Activated T-cell treated with anti-CD3 and anti-CD28 coated beads, Interleukin-2, amount 50 U/mL, for 24 hours (primary cell): Measurements from ENCODE around the gene MYOM1.
"Not testable (repeated sequence)": the region's sequence is repeated elsewhere in the genome, so short reads cannot be mapped to it uniquely, and the experiment has no call there.

Source experiments
- DNase-seq: peaks from one replicate; pipeline ENCODE4 v3.0.0-alpha.2; 2020
- H3K27ac Mint-ChIP-seq: 2 replicates; pipeline ENCODE4 v1.8.0; 2020; ENCODE audit warnings: mild to moderate bottlenecking, mixed read lengths
- H3K27me3 Mint-ChIP-seq: 2 replicates; pipeline ENCODE4 v1.8.0; 2020; ENCODE audit warnings: mixed read lengths
- H3K36me3 Mint-ChIP-seq: 2 replicates; pipeline ENCODE4 v1.8.0; 2020; ENCODE audit warnings: low read depth, mixed read lengths
- H3K4me1 Mint-ChIP-seq: 2 replicates; pipeline ENCODE4 v1.8.0; 2020; ENCODE audit warnings: low read depth, mixed read lengths
- H3K4me3 Mint-ChIP-seq: 2 replicates; pipeline ENCODE4 v1.8.0; 2020; ENCODE audit warnings: mild to moderate bottlenecking, moderate library complexity, mixed read lengths
- H3K9me3 Mint-ChIP-seq: 2 replicates; pipeline ENCODE4 v1.8.0; 2020; ENCODE audit warnings: mixed read lengths

MYOM1 gene

DNA sequence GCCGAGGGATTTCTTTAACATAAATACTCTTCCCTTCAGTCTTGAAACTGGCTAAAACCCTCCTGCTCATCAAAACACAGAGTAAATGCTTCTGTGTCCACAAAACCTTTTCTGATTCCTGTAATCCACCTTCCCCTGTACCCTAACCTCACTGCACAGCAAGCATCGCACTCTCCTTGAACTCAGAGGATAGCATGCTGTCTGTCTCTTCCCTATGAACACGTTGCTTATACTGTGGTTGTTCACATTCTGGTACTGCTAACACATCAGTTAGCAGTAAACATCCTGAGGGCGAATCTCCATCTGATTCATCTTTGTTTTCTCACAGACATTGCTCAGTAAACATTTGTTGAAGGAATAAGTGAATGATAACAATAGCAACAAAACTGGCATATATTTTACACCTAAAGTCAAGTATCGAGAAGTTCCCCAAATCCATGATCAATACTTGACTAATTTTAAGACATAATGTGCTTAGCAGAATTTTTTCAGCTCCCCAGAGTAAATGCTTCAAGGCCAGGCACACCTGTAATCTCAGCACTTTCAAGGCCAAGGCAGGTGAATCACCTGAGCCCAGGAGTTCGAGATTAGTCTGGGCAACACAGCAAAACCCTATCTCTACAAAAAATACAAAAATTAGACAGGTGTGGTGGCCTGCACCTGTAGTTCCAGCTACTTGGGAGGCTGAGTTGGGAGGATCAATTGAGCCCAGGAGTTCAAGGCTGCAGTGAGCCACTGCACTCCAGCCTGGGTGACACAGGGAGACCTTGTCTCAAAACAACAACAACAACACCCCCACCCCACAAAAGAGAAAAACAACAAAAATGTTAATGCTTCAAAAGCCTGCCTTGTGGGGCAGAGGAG is 161.2 kb downstream of the MYOM1 start:
- H3K36me3 Mint-ChIP-seq = no peaks in the 10 kb centered on the region
- peak overlapping the region; percentile 75 for H3K27ac Mint-ChIP-seq
- H3K4me1 Mint-ChIP-seq = peaks cover 68% of the 10 kb centered on the region
- no peaks in the 10 kb centered on the region for H3K27me3 Mint-ChIP-seq
- H3K9me3 Mint-ChIP-seq = peaks cover 5% of the 10 kb centered on the region
- H3K4me3 Mint-ChIP-seq = no peak overlapping the region
- DNase-seq = no peak

DNA sequence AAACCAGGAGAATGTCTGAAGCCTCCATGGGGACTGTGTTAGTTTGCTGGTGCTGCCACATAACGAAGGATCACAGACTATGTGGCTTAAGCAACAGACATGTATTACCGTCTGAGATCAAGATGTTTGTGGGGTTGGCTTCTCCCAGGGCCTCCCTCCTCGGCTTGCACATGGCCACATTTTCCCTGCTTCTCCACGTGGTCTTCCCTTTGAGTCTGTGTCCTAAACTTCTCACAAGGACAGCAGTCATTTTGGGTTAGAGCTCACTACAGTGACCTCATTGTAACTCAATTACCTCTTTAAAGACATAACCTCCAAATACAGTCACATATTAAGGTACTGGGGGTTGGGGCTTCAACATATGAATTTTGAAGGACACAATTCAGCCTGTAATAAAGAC is 162.2 kb downstream of the MYOM1 start:
- no peaks in the 10 kb centered on the region for H3K36me3 Mint-ChIP-seq
- peaks cover 62% of the 10 kb centered on the region for H3K4me1 Mint-ChIP-seq
- H3K4me3 Mint-ChIP-seq = no peak overlapping the region
- H3K9me3 Mint-ChIP-seq = peaks cover 9% of the 10 kb centered on the region
- H3K27ac Mint-ChIP-seq = no peak overlapping the region
- DNase-seq = no peak
- no peaks in the 10 kb centered on the region for H3K27me3 Mint-ChIP-seq

DNA sequence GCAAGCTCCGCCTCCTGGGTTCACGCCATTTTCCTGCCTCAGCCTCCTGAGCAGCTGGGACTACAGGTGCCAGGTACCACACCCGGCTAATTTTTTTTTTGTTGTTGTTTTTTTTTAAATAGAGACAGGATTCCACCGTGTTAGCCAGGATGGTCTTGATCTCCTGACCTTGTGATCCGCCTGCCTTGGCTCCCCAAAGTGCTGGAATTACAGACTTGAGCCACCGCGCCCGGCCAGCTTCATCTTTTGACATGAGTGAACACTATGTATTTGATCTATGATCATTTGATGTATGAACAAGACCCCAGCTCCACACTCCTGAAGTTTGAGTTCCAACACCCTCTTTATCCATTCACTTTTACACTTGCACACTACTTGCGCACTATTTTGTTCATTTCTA is 163.5 kb downstream of the MYOM1 start:
- H3K36me3 Mint-ChIP-seq = no peaks in the 10 kb centered on the region
- H3K27ac Mint-ChIP-seq = no peak overlapping the region
- no peak for DNase-seq
- H3K9me3 Mint-ChIP-seq = peaks cover 6% of the 10 kb centered on the region
- H3K4me3 Mint-ChIP-seq = no peak overlapping the region
- no peaks in the 10 kb centered on the region for H3K27me3 Mint-ChIP-seq
- H3K4me1 Mint-ChIP-seq = peaks cover 58% of the 10 kb centered on the region

DNA sequence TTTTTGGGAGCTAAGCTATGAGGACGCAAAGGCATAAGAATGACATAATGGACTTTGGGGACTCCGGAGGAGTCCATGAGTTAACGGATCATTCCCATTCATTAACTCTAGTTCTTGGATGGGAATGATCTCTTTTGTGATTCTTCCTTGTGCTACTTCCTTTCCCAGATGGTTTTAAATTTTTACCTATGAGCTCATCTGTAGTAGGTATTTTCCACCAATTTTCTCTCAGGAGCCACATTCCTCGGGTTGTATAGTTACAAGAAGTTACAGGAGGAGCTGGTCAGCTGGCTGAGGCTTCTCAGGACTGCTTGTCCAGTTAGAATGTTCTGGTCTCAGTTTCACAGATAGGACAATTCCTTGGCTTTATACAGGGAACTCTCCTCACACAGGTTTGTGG is 164.0 kb downstream of the MYOM1 start:
- Mint-ChIP-seq H3K27me3 (no peaks in the 10 kb centered on the region), H3K36me3 (no peaks in the 10 kb centered on the region), H3K4me1 (peaks cover 53% of the 10 kb centered on the region), H3K9me3 (peaks cover 6% of the 10 kb centered on the region), H3K4me3 (no peak overlapping the region), H3K27ac (no peak overlapping the region)
- no peak for DNase-seq

DNA sequence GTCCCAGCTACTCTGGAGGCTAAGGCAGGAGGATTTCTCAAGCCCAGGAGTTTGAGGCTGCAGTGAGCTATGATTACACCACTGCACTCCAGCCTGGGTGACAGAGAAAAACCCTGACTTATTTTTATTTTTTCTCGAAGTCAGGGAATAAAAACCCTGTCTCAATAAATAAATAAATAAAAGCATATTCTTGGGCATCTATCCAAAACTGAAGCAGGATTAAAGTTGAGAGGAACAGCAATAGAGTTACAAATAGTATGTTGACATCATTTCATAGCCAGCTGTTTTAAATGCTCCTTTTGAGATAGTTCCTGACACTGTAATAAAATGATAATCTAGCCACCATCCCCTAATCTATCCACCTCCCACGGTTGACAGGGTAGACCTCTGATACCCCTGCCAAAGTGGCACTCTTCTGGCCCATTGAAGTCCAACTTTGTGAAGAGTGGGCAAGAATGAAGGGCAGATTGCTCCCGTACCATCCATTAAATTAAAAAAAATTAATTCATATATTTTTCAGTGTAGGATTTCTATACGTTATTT is 164.5 kb downstream of the MYOM1 start:
- peaks cover 48% of the 10 kb centered on the region for H3K4me1 Mint-ChIP-seq
- no peaks in the 10 kb centered on the region for H3K36me3 Mint-ChIP-seq
- H3K9me3 Mint-ChIP-seq = peaks cover 6% of the 10 kb centered on the region
- H3K27ac Mint-ChIP-seq = no peak overlapping the region
- DNase-seq = no peak
- no peak overlapping the region for H3K4me3 Mint-ChIP-seq
- H3K27me3 Mint-ChIP-seq = no peaks in the 10 kb centered on the region

DNA sequence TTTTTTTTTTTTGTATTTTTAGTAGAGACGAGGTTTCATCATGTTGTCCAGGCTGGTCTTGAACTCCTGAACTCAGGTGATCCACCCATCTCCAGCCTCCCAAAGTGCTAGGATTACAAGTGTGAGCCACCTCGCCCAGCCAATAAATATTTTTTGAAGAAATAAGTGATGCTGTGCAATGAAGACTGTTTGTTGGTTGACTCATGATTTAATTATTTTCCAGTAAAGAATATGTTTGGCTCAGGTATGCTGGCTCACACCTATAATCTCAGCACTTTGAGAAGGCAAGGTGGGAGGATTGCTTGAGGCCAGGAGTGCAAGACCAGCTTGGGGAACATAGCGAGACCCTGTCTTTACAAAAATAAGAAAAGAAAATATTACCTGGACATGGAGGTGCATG is 165.0 kb downstream of the MYOM1 start:
- Mint-ChIP-seq H3K27ac (no peak overlapping the region), H3K9me3 (peaks cover 6% of the 10 kb centered on the region), H3K27me3 (no peaks in the 10 kb centered on the region), H3K4me1 (peaks cover 45% of the 10 kb centered on the region), H3K4me3 (no peak overlapping the region), H3K36me3 (no peaks in the 10 kb centered on the region)
- no peak for DNase-seq

DNA sequence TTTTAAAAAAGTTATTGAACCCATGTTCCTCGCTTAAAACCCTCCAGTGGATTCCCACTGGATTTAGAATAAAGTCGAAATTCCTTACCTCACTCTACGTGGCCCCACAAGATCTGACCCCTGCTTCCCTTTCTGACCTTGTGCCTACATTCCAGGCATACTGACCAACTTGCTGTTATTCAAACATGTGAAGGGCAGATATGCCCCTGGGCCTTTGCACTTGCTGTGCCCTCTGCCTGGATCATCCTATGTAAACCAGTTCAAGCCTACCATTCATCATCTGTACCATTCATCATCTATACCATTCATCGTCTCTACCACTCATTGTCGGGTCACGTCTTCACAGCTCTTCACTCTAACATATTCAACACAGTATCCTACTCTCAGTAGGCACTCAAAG is 165.6 kb downstream of the MYOM1 start:
- Mint-ChIP-seq H3K4me1 (peaks cover 41% of the 10 kb centered on the region), H3K27me3 (no peaks in the 10 kb centered on the region), H3K36me3 (no peaks in the 10 kb centered on the region), H3K4me3 (no peak overlapping the region), H3K27ac (no peak overlapping the region), H3K9me3 (peaks cover 6% of the 10 kb centered on the region)
- DNase-seq = no peak

DNA sequence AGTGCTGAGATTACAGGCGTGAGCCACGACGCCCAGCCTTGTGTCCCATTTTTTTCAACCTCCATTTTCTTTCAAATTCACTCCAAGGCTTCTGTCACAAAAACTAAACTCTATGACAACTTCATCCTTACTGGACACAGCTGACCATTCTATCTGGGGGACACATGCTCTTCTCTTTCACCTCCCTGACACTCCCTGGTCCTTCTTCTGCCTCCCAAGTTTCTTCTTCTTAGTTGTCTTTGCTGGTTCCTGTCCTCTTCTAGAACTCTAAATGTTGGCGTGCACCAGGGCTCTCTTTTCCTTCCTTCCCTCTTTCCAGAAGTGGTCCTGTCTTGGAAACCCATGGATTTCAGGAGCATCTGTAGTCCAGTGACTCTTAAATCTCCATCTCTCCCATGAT is 166.7 kb downstream of the MYOM1 start:
- Mint-ChIP-seq H3K27ac (no peak overlapping the region), H3K4me3 (no peak overlapping the region), H3K9me3 (peaks cover 6% of the 10 kb centered on the region), H3K36me3 (no peaks in the 10 kb centered on the region), H3K27me3 (no peaks in the 10 kb centered on the region), H3K4me1 (peaks cover 32% of the 10 kb centered on the region)
- no peak for DNase-seq

DNA sequence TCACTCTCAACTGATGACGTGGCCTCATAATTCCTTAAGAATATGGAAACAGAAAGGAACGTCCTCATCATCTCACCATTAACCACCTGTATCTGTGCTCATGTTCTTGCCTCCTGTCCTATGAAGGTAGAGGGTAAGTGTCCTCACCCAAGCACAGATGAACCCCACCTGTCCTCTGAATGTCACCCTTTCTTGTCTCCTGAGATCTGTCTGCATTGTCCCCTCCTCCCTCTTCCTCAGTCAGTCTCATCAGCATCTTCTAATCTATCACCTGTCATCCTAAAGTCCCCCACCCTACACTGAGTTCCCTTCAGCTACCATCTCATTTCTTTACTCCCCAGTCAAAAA is 167.4 kb downstream of the MYOM1 start:
- Mint-ChIP-seq H3K4me3 (no peak overlapping the region), H3K27ac (peak overlapping the region; percentile 28), H3K36me3 (no peaks in the 10 kb centered on the region), H3K9me3 (peaks cover 6% of the 10 kb centered on the region), H3K27me3 (no peaks in the 10 kb centered on the region), H3K4me1 (peaks cover 29% of the 10 kb centered on the region)
- no peak for DNase-seq

DNA sequence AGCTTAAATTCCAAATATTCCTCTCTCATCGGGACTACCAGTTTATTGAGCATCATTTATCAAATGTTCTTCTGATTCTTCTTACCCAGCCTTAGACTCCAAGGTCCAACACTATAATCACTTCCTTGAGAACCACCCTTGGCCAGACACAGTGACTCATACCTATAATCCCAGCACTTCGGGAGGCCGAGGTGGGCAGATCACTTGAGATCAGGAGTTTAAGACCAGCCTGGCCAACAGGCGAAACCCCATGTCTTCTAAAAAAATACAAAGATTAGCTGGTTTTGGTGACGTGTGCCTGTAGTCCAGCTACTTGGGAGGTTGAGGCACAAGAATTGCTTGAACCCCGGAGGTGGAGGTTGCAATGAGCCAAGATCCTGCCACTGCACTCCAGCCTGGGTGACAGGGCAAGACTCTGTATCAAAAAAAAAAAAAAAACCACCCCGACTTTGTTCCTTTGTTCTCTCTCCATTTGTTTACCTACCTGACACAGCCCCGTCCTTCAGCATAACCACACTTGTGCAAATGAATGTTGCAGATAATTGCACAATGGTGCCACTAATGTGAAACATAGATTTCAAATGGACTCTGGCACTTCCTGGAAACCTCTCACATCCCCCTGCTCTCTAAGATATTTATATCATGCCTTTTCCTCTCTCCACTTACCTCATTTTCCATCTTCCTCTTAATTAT is 167.9 kb downstream of the MYOM1 start:
- Mint-ChIP-seq H3K4me1 (peaks cover 26% of the 10 kb centered on the region), H3K27me3 (no peaks in the 10 kb centered on the region), H3K9me3 (peaks cover 6% of the 10 kb centered on the region), H3K4me3 (no peak overlapping the region), H3K36me3 (no peaks in the 10 kb centered on the region), H3K27ac (peak overlapping the region; percentile 28)
- no peak for DNase-seq

DNA sequence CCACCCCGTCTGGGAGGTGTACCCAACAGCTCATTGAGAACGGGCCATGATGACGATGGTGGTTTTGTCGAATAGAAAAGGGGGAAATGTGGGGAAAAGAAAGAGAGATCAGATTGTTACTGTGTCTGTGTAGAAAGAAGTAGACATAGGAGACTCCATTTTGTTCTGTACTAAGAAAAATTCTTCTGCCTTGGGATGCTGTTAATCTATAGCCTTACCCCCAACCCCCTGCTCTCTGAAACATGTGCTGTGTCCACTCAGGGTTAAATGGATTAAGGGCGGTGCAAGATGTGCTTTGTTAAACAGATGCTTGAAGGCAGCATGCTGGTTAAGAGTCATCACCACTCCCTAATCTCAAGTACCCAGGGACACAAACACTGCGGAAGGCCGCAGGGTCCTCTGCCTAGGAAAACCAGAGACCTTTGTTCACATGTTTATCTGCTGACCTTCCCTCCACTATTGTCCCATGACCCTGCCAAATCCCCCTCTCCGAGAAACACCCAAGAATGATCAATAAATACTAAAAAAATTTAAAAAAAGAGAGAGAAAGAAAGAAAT is 169.8 kb downstream of the MYOM1 start:
- not testable (repeated sequence) for H3K27ac Mint-ChIP-seq, H3K27me3 Mint-ChIP-seq, H3K36me3 Mint-ChIP-seq, H3K9me3 Mint-ChIP-seq, H3K4me3 Mint-ChIP-seq, DNase-seq
- peaks cover 38% of the 10 kb centered on the region for H3K4me1 Mint-ChIP-seq

DNA sequence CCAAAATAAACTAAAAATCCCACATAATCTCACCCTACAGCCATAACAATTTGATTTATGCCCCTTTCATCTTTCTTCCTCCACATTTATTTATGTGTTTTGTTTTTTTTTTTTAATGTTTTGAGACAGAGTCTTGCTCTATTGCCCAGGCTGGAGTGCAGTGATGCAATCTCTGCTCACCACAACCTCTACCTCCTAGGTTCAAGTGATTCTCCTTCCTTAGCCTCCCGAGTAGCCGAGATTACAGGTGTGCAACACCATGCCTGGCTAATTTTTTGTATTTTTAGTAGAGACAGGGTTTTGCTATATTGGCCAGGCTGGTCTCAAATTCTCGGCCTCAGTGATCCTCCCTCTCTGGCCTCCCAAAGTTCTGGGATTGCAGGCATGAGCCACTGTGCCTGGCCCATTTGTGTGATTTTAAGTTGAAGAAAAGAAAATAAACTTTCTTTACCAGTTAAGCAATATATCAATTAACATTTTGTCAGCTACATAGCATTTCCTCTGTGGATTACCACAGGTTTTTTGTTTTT is 170.9 kb downstream of the MYOM1 start:
- H3K4me3 Mint-ChIP-seq = no peak overlapping the region
- peaks cover 39% of the 10 kb centered on the region for H3K4me1 Mint-ChIP-seq
- no peak overlapping the region for H3K27ac Mint-ChIP-seq
- peaks cover 6% of the 10 kb centered on the region for H3K9me3 Mint-ChIP-seq
- H3K36me3 Mint-ChIP-seq = no peaks in the 10 kb centered on the region
- no peak for DNase-seq
- no peaks in the 10 kb centered on the region for H3K27me3 Mint-ChIP-seq

DNA sequence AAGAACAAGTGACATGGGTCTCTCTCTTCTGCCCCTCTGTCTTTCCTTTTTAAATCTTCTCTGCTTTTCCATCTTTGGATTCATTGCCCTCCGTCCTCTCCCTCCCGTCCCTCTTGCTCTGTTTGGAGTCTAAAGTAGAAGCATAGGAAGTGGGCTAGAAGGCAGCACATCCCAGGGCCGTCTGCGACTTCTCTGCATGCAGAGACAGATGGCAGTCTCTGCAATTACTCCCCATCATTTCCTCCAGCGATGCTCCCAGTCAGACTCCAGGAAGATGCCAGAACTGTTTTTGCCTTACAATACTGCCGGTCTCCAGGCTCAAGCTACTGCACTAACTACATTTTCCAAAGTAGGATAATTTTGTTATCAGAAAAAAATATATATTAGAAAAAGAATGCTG is 171.6 kb downstream of the MYOM1 start:
- no peak for DNase-seq
- H3K36me3 Mint-ChIP-seq = no peaks in the 10 kb centered on the region
- H3K4me1 Mint-ChIP-seq = peaks cover 37% of the 10 kb centered on the region
- H3K9me3 Mint-ChIP-seq = peaks cover 2% of the 10 kb centered on the region
- H3K27ac Mint-ChIP-seq = no peak overlapping the region
- no peaks in the 10 kb centered on the region for H3K27me3 Mint-ChIP-seq
- no peak overlapping the region for H3K4me3 Mint-ChIP-seq

DNA sequence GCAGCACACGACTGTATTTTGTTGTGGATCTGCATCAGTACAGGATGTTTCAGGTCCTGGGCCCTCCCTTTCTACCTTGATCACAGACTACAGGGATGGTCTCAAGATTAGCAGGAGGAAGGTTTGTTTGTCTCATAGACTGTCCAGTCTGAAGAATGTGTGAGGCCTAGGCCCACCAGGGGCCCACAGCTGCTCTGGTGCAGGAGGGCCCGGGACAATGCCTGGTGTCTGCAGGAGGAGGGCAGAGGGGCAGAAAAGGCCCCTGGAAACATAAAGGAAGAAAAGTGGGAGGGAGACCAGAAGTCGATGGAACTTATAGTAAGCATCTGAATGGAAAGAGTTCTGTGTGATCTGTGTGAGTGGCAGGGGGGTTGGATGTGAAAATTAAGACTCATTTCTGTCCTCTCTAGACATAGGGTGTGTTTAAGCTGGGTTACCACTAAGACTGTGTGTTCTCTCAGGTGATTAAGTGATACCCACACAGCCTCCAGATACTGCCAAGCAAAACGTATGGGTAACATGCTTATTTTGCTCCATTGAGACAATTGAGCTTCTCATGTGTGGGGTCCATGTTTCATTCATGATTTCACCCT is 173.5 kb downstream of the MYOM1 start:
- no peaks in the 10 kb centered on the region for H3K9me3 Mint-ChIP-seq
- DNase-seq = peak; percentile 41

More for the DNA sequence above, 173.5 kb downstream of the MYOM1 start:
- H3K4me1 Mint-ChIP-seq = peaks cover 26% of the 10 kb centered on the region
- no peaks in the 10 kb centered on the region for H3K36me3 Mint-ChIP-seq
- peak overlapping the region; percentile 79 for H3K27ac Mint-ChIP-seq
- no peak overlapping the region for H3K4me3 Mint-ChIP-seq
- H3K27me3 Mint-ChIP-seq = no peaks in the 10 kb centered on the region
